ENCODE data around the gene S100A2.

S100A2 gene

GRCh38 chr1:153556348-153556747 lies 9.3 kb downstream of the S100A2 start:
- Histone ChIP-seq H3K36me3 (no peaks in the 10 kb centered on the region), H3K27me3 (no peaks in the 10 kb centered on the region), H3K4me3 (no peak overlapping the region), H3K9me3 (replicated peaks in 1 of 11) (0 out of 22 replicates have a peak, but pooled peaks cover 0 to 4% (median 0%) of the 10 kb centered on the region in 11 experiments), H3K4me1 (peaks cover 19 to 47% (median 29%) of the 10 kb centered on the region in 10 experiments), H3K27ac (no peak overlapping the region), H3K9ac (no peak overlapping the region), H4K20me1 (no peaks in the 10 kb centered on the region), H3K4me2 (no peak overlapping the region; a peak in 1 of 22 replicates)
- TF ChIP-seq Cebpa-rat (IDR thresholded peaks at IDR 0.05): no peak

- H3K9ac ChIP-seq: peak overlapping the region in 5 of 11 experiments; percentile 17 to 43 (median 26); a peak in 5 of 22 replicates
- no peaks in the 10 kb centered on the region for H3K27me3 ChIP-seq
- no peaks in the 10 kb centered on the region for H3K36me3 ChIP-seq
- no peak for TF ChIP-seq Cebpa-rat (IDR thresholded peaks at IDR 0.05)
- no peak overlapping the region for H3K4me3 ChIP-seq
- peak overlapping the region in 8 of 11 experiments; percentile 8 to 58 (median 44); a peak in 15 of 22 replicates for H3K27ac ChIP-seq
- peak overlapping the region; percentile 52 to 83 (median 68) for H3K4me2 ChIP-seq
- peaks cover 42 to 67% (median 50%) of the 10 kb centered on the region in 10 experiments for H3K4me1 ChIP-seq
- H3K9me3 ChIP-seq (replicated peaks in 1 of 11): 0 out of 22 replicates have a peak, but pooled peaks cover 0 to 4% (median 0%) of the 10 kb centered on the region in 11 experiments
- no peaks in the 10 kb centered on the region for H4K20me1 ChIP-seq
Observed at GRCh38 chr1:153553830-153554541, 11.7 kb downstream of the S100A2 start.

GRCh38 chr1:153553096-153553495 lies 12.5 kb downstream of the S100A2 start:
- H4K20me1 ChIP-seq: no peaks in the 10 kb centered on the region
- no peak overlapping the region for H3K4me3 ChIP-seq
- H3K4me2 ChIP-seq: peak overlapping the region; percentile 52 to 83 (median 68)
- no peaks in the 10 kb centered on the region for H3K36me3 ChIP-seq
- TF ChIP-seq Cebpa-rat (IDR thresholded peaks at IDR 0.05): no peak
- no peak overlapping the region for H3K9ac ChIP-seq
- H3K4me1 ChIP-seq: peaks cover 51 to 76% (median 59%) of the 10 kb centered on the region in 10 experiments
- H3K9me3 ChIP-seq (replicated peaks in 1 of 11): 0 out of 22 replicates have a peak, but pooled peaks cover 0 to 4% (median 0%) of the 10 kb centered on the region in 11 experiments
- no peaks in the 10 kb centered on the region for H3K27me3 ChIP-seq
- H3K27ac ChIP-seq: peak overlapping the region in 2 of 11 experiments; percentile 44 to 48; a peak in 1 of 22 replicates

GRCh38 chr1:153552335-153552734 lies 13.3 kb downstream of the S100A2 start:
- H4K20me1 ChIP-seq: no peaks in the 10 kb centered on the region
- H3K4me2 ChIP-seq: peak overlapping the region in 1 of 11 experiments; percentile 96; a peak in 1 of 22 replicates
- no peaks in the 10 kb centered on the region for H3K9me3 ChIP-seq (replicated peaks in 1 of 11)
- no peak overlapping the region for H3K27ac ChIP-seq
- no peaks in the 10 kb centered on the region for H3K36me3 ChIP-seq
- H3K27me3 ChIP-seq: no peaks in the 10 kb centered on the region
- H3K4me1 ChIP-seq: peaks cover 59 to 84% (median 67%) of the 10 kb centered on the region in 10 experiments
- no peak overlapping the region for H3K4me3 ChIP-seq
- no peak for TF ChIP-seq Cebpa-rat (IDR thresholded peaks at IDR 0.05)
- no peak overlapping the region for H3K9ac ChIP-seq

DNA sequence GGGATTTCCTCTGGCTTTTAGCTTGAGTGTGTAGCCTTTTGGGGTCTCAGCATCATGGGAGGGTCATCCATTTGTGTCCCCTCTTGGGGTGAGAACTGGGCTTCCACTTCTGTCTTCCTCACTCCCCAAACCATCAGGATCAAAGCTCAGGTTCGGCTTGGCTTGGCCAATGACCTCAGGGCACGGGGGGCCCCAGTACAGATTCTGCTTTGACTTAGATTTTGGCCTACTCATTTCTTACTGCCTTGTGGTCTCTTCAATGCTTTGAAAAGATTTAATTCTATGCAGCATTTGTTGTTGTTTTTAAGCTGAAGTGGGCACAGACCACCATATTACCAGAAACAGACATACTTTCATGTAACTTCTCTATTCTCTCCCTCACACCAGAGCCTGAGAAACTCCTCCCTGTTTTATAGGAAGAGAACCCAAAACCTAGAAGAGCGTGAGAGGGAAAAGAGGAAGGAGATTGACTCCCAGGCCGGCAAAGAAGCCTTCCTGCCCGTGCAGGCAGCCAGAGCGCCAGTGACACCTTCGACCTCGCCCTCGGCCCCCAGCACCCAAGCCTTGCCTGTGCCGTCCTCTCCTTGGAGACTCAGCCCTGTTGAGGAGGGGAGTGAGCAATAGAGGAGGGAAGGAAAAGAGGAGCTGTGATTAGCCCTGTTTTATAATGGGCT lies 14.7 kb downstream of the S100A2 start:
- Histone ChIP-seq H3K4me3 (no peak overlapping the region), H3K9me3 (replicated peaks in 1 of 11) (no peaks in the 10 kb centered on the region), H3K4me2 (peak overlapping the region; percentile 86 to 100 (median 95)), H4K20me1 (no peaks in the 10 kb centered on the region), H3K9ac (peak overlapping the region in 5 of 11 experiments; percentile 4 to 32 (median 9); a peak in 5 of 22 replicates), H3K36me3 (no peaks in the 10 kb centered on the region), H3K4me1 (peaks cover 73 to 90% (median 81%) of the 10 kb centered on the region in 10 experiments), H3K27me3 (no peaks in the 10 kb centered on the region), H3K27ac (peak overlapping the region in 9 of 11 experiments; percentile 24 to 80 (median 64); a peak in 17 of 22 replicates)
- no peak for TF ChIP-seq Cebpa-rat (IDR thresholded peaks at IDR 0.05)

DNA sequence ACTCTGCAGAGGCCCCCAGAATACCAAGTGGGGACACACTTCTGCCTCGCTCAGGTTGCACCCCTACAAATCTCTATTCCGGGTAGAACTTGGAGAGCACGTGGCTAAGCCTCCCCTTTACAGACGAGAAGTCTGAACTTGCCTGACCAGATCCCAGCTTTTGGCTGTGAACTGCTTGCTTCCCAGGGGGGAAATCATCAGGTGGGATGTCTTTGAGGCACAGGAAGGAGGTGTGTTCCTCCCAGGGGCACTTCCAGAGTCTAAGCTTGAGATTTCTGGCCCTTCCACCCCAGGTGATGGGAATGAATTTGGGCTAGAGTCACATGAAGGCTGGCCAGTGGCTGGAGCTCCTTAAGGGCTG lies 15.3 kb downstream of the S100A2 start:
- H3K4me1 ChIP-seq: peaks cover 79 to 96% (median 86%) of the 10 kb centered on the region in 10 experiments
- H3K9ac ChIP-seq: peak overlapping the region in 4 of 11 experiments; percentile 3 to 23 (median 4); a peak in 3 of 22 replicates

DNA sequence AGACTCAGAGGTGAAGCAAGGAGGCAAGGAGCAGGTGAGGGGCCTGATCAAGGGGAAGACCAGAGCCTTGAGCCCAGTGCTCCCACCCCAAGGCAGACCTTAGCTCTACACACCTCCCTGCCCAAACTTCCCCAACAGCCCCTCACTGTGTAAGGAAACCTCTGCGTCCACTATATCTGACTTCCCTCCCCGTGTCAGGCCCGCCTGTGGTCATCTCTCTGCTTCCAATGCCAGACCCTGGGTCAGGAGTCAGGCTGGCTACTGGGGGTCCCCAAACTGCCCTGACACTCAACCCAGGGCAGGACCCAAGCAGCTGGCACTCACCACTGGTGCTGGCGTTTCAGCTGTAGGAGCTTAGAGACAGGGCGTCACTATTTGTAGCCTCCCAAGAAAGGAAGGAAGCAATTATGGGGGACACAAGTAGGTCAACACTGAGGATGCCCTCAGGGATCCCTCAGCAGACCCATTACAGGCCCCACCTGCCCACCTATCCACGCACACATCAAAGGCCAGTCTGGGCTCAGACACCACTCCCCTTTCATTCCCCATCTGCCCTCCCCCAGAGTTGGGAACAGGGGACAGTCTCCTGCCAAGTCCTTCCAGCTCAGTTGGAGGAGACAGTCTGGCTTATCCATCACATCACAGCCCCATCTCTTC lies 15.8 kb downstream of the S100A2 start:
- Histone ChIP-seq H3K4me2 (peak overlapping the region; percentile 86 to 100 (median 95)), H3K9me3 (replicated peaks in 1 of 11) (no peaks in the 10 kb centered on the region), H3K4me3 (no peak overlapping the region), H4K20me1 (peaks cover 0 to 6% (median 0%) of the 10 kb centered on the region in 11 experiments; a peak in 6 of 22 replicates), H3K27ac (peak overlapping the region in 8 of 11 experiments; percentile 24 to 80 (median 64); a peak in 13 of 22 replicates), H3K4me1 (peaks cover 83 to 97% (median 88%) of the 10 kb centered on the region in 10 experiments), H3K36me3 (peaks cover 0 to under 1% (median 0%) of the 10 kb centered on the region in 11 experiments; a peak in 1 of 22 replicates), H3K9ac (peak overlapping the region in 1 of 11 experiments; percentile 1; a peak in 1 of 22 replicates), H3K27me3 (no peaks in the 10 kb centered on the region)
- no peak for TF ChIP-seq Cebpa-rat (IDR thresholded peaks at IDR 0.05)

More for the DNA sequence above, 15.3 kb downstream of the S100A2 start:
- H3K4me3 ChIP-seq: no peak overlapping the region
- no peaks in the 10 kb centered on the region for H3K36me3 ChIP-seq
- no peaks in the 10 kb centered on the region for H3K27me3 ChIP-seq
- 0 out of 22 replicates have a peak, but pooled peaks cover 0 to under 1% (median 0%) of the 10 kb centered on the region in 11 experiments for H4K20me1 ChIP-seq
- peak overlapping the region; percentile 86 to 100 (median 95) for H3K4me2 ChIP-seq
- peak overlapping the region in 9 of 11 experiments; percentile 24 to 80 (median 64); a peak in 16 of 22 replicates for H3K27ac ChIP-seq
- no peaks in the 10 kb centered on the region for H3K9me3 ChIP-seq (replicated peaks in 1 of 11)
- no peak for TF ChIP-seq Cebpa-rat (IDR thresholded peaks at IDR 0.05)
